Stimulated activated CD4-positive, alpha-beta T cell treated with anti-CD3 and anti-CD28 coated beads, Interleukin-1b, Interleukin-23, amount 100 ng/mL, for 1 hour (primary cell): Measurements from ENCODE around the gene PEMT.

Experiments
- DNase-seq, 2 donors: peaks; one replicate each; pipeline ENCODE4 v3.0.0-alpha.2; 2020; ENCODE audit warnings: low read depth in 2 of 2

PEMT gene

DNA sequence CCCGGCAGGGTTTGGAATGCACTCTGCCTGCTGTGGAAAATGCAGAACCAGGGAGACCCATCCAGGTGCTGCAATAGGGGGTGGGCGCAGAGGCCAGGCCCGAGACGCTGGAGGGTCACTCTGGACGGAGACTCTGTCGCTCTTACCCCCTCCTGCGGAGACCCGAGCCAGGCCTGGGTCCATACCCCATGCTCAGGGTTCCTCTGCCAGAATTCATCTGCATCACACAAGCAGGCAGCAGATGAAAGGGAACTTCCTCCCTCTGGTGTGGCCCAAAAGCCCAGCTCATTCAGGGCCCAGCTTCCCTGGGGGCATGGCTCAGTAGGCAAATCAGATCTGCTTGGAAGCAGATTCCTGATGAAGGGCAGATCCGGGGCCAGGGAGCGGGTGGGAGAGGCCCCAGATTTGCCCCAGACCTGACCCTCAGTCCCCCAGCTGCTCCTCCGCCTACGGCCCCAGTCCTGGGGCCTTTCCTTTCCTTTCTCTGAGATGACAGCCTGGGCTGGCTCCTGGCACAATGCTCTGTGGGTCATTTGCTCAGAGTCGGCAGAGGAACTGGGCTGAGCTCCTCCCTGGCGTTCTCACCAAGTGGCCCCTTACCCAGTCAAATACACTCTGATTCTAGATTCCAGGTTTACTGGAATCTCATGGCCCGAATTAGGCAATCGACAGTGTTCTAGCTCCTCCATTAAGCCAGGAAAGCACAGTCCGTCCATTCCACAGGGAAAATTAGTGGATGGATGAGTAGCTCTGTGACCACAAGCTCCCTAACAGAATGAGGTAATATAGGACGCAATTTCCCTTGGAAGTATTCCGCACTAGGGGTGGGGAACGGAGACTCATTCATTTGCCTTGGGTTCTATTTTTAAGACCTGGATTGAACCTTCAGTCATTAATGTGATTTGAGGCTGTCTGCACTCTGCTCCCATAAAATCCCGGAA, 76.2 kb downstream of the PEMT start:
- DNase-seq: no peak

- DNase-seq: no peak
These were observed 77.0 kb downstream of the PEMT start for GRCh38 chr17:17514361-17514992.

DNA sequence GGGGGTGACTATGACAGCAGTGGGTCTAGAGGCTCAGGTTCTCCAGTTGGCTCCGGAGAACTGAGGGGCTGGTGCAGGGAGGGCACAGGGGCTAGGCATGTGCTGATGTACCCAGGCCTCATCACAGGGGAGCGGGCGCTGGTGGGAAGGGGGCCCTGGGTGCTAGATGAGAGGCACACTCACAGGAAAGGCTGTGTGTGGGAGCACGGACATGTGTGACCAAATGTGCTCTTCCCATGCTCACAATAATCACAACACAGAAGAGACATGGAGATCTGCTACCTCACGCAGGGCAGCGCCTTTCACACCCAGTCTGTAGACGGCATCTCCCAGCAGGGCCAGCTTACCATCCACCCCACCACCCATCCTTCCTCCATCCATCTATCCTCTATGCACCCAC, 77.9 kb downstream of the PEMT start:
- no peak for DNase-seq

DNA sequence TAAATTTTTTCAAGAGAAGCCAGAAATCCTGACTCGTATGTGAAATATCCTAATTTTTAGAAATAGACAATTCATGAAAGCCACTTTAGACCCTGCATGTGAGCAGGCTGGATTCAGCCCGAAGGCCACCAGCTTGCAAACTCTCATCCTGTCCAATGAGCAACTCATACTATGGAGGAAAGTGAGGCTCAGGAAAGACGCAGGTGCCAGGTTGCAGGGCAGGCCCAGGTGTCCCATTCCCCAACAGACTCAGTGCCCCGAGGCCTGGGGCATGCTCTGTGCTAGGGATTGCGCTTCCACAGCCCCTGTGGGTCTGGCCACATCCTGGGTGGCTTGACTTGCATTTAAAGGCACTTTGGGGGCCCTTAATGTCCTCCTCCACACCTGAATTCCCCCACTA, 78.6 kb downstream of the PEMT start:
- no peak for DNase-seq

- DNase-seq: no peak
These were observed 79.3 kb downstream of the PEMT start for GRCh38 chr17:17511881-17512858.

DNA sequence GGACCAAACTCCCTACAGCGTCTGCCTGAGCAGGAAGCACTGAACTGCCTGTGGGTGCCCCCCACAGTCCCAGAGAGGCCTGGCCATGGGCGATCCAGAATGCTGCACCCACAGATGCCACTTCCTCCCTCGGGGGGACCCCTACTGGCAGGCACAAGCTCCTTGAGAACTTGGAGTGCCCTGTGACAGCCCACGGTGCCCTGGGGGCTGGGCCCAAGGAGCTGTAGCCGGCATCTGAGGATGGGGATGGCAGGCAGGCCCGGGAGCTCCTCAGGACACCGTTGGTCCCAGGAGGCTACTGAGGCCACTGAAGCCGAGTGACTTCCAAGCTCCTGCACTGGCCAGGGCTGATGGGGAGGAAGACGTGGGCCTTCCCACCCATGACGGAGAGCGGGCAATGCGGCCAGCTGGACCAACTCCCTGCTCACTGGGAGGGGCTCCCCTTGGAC, 80.2 kb downstream of the PEMT start:
- no peak for DNase-seq

- DNase-seq: no peak
These were observed 80.8 kb downstream of the PEMT start for GRCh38 chr17:17510456-17511292.

DNA sequence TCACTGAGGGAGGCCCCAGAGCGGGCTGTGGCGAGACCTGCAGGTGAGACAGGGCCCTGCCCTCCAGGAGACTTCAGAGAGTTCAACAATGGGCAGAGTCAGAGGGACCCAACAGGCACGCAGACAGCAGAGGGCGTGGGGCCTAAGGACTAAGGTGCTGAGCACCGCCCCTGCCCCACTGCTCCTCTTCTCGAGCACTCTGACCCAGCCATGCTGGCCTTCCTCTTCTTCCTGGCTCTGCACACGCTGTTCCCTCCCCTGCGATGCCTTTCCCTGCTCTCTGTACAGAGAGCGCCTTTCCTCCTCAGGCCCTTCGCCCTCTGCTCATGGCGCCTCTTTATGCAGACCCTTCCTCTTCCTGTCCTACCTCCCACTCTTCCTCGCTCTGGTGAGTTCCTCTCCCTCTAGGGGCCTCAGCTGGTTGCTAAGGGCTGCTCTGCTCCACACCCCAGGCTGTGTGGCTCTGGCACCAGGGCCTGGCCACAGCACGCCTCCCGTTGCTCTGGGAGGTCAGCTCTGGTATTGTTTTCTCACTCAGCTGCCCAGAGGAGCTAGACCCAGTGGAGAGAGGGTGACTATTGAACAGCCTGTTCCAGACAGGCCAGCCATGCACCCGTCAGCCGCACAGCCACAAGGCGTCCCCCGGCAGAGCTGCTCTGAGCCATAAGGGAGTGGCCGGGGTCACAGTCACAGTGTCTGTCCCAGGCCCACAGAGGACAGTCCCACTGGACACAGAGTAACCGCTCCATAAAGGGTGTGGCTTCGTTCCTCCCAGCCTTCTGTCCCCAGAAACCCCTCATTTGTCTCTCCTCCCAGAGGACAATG, 81.7 kb downstream of the PEMT start:
- DNase-seq: no peak

GRCh38 chr17:17508646-17509591, 82.6 kb downstream of the PEMT start:
- no peak for DNase-seq

- no peak for DNase-seq
These were observed 83.4 kb downstream of the PEMT start for GRCh38 chr17:17508019-17508535.

GRCh38 chr17:17507465-17508011, 84.0 kb downstream of the PEMT start:
- no peak for DNase-seq

DNA sequence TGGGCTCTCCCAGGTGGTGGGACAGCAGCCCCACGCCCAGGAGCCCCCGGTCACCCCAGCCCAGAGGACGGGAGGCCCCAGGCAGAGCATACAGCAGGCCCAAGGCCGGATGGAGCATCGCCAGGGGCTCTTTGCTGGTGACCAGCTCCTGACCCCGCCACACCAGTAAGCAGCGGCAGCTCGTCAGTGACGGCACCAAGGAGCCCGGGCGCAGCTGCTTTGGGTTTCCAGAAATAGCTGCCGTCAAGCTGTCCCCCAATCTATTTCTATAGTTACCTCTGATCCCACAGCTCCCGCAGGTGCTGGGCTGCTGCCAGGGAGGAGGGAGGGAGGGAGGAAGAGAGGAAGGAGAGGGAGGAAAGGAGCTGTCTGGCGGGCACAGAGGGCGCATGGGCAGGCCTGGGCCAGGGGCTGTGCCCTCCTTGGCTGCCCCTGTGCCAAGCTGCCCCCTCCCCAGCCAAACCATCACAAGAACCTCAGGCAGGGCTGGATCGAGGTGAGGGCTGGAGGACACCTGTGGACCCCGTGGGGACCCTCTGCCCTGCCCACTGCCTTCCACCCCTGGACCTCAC, 84.5 kb downstream of the PEMT start:
- DNase-seq: no peak

DNA sequence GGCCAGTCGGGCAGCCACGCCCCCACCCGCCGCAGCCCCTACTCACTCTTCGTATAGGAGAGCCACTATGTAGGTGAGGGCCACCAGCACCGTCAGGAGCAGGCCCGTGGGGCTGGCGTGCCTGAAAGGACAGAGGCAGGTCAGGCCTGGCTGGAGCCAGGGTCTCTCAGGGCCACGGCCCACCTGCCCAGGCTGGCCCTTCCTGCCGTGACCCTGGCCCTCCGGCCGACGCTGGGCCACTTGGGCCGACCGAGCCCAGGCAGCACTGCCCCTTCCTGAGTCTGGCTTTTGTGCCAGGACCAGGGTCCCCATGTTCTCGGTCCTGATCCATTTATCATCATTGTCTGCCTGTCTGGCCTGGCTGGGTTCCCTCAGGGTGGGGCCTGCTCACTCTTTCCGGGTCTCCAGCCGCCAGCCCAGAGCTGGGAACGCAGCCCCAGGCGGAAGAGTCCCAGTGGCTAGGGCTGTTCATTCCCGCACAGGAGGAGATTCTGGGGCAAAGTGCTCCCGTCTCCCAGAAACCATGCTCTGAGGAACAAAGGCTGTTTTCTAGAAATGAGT, 85.2 kb downstream of the PEMT start:
- no peak for DNase-seq

DNA sequence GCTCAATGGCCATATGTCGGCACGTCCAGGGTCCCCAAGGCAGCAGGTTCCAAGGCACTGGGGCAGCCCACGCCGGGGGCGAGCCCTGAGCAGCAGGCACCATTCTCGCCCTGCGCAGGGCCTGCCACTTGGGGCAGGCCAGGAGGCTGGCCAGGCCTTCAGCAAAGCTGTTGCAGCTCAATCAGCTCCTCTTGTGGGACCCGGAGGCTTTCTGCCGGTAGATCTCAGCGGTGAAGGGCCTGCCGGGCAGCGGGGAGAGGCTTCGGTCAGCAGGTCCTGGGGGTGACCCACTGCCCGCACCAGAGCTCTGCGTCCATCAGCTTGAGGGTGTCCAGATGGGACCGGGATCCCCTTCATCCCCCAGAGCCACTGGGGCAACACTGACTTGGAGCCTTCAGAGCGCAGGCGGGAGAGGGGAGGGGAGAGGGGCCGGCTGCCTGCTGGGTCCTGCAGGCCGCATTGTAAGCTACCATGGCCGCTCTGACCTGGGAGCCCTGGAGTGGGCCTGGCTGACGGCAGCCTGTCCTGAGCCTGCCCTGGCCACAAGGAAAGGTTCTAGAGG, 85.8 kb downstream of the PEMT start:
- DNase-seq: no peak

GRCh38 chr17:17505151-17505550, 86.4 kb downstream of the PEMT start:
- DNase-seq: no peak

- DNase-seq: no peak
These were observed 87.0 kb downstream of the PEMT start for GRCh38 chr17:17504341-17505140.
